Superior temporal gyrus (tissue), 1 donor: ENCODE results near the gene PRSS48.
"Not testable (repeated sequence)": the region's sequence is repeated elsewhere in the genome, so short reads cannot be mapped to it uniquely, and the experiment has no call there.

Source experiments
- DNase-seq: peaks from one replicate; pipeline ENCODE4 v3.0.0-alpha.2; 2016; ENCODE audit errors: extremely low spot score

PRSS48 gene

DNA sequence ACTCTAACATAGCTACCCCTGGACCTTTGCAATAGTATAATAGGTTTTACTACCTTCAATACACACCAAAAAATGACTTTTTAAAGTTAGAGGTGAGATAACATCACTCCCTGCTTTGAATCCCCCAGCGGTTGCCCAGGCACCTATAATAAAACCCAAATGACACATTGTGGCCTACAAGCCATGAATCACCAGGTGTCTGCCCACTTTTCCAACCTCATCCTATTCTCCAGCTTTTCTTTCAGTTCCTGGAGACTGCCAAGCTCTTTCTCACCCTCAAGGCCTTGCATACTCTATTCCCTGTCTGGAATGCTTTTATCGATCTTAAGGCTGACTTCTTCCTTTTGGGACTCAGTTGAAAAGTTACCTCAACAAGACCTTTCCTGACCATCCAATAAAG, 16.4 kb upstream of the PRSS48 start:
- no peak for DNase-seq

- DNase-seq, result no peak
These were observed 13.5 kb upstream of the PRSS48 start for GRCh38 chr4:151263455-151263854.

- DNase-seq, result no peak
These were observed 10.5 kb upstream of the PRSS48 start for GRCh38 chr4:151266497-151266896.

- DNase-seq, result no peak
These were observed 9.9 kb upstream of the PRSS48 start for GRCh38 chr4:151267104-151267503.

- DNase-seq, result no peak
These were observed 9.0 kb upstream of the PRSS48 start for GRCh38 chr4:151267822-151268535.

GRCh38 chr4:151268905-151269304, 8.1 kb upstream of the PRSS48 start:
- not testable (repeated sequence) for DNase-seq

DNA sequence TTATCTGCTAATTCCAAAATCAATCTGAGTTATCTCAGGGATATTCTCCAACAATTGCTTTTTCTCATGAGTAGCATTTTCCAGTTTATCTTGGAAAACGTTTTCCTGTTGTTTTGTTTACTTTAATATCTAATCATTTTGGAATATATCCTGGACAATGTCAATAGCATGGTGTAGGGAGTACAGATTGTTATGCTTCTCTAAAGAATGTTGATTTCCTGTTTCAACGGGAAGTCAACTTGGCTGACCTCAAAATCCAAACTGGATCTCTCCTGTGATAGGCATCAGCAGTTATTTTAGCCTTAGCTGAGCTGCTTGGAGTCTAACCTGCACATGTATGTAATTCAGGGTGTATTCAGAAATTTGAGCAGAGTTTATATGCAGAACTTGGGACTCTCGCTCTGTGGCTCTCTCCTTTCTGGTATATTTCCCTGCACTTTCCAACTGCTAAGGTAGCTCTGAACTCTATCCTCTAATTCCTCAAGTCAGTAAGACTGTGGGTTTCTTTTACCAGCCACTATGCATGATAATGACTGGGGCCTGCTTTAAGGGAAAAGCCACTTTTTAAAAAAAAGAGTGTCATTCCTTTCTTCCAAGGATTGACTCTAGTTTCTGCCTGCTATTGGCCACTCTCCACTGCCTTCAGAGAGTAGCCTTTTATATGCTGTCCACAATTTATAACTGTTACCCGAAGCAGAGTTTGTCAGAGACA, 7.7 kb downstream of the PRSS48 start:
- no peak for DNase-seq

- DNase-seq, result no peak
These were observed 10.4 kb downstream of the PRSS48 start for GRCh38 chr4:151287409-151287808.

DNA sequence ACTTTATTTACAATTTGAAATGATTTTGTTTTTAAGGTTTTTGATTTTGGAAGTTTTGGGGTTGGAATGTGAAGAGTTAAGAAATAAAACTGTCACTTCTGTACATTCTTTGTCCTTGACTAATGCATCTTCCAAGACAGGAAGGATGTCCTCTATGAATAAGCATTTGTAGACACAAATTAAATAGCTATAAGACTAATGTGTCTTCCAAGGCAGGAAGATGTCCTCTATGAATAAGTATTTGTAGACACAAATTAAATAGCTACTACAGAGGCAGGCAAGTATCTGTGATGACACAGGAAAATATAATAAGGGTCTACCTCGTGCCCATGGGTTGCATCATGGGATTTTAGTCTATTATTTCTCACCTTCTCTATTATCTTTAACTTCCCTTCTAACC, 14.5 kb downstream of the PRSS48 start:
- DNase-seq, result no peak

DNA sequence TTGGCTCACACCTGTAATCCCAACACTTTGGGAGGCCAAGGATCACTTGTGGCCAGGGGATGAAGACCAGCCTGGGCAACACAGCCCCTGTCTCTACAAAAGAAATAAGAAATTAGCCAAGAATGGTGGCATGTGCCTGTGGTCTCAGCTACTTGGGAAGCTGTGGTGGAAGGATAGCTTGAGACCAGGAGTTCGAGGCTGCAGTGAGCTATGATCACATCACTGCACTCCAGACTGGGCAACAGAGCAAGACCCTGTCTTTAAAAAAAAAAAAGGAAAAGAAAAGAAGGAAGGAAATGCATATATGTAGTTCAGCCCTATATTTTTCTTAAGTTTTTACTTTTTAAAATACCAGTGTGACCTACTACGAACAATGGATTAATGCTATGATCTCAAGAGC, 15.1 kb downstream of the PRSS48 start:
- DNase-seq, result no peak

GRCh38 chr4:151294833-151295496, 18.0 kb downstream of the PRSS48 start:
- DNase-seq, result peak; percentile 12

- DNase-seq, result peak; percentile 7
These were observed 19.3 kb downstream of the PRSS48 start for GRCh38 chr4:151296227-151296626.

DNA sequence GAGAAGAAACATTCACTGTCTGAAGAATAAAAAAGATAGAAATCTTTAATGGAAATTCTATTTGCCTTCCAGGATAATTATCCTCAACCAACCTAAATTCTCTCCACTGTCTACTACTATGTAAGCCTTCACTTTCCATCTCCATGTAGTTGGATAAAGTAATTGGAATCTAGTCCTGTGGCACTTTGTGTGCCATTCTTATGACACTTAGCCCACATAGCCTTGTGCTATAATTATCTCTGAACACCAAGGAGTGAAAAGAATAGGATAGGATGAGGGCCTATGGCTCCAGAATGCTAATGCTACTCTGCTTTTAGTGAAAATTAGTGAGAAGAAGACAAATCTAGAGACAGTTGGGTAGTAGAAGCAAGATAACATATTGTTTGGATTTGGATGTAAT, 20.2 kb downstream of the PRSS48 start:
- peak; percentile 24 for DNase-seq

DNA sequence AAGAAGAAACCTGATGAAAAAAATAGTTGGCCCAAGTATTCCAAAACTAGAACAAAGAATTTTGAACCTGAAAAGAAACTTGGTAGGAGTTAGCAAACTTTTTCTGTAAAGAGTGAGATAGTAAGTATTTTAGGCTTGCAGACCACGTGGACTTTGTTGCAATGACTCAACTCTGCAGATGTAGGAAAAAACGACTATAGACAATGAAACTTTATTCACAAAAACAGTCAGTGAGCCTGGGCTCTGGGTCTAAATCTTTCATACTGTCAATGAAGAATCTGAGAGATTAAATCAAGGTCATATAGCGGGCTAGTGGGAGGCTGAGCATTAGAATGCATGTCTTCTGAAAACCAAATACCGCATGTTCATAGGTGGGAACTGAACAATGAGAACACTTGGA, 25.5 kb downstream of the PRSS48 start:
- peak; percentile 58 for DNase-seq

GRCh38 chr4:151304226-151304625, 27.3 kb downstream of the PRSS48 start:
- no peak for DNase-seq

DNA sequence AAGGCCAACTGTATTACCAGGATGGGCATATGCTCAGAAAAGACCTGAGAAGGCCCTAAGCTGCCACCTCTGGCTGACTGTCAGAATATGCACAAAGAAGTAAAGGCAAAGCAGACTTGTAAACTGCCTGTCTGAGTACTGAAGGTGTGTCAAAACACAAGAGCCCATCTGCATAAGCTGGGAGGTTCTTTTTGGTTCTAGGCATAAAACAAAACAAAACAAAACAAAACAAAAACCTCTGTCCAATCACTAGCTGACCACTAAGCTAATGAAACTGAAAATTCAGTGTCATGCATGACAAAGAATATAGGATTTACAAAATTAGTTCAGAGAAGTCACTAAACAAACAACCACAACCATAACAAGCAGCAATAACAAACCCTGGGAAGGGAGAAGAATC, 27.8 kb downstream of the PRSS48 start:
- DNase-seq, result no peak

GRCh38 chr4:151310124-151310728, 33.3 kb downstream of the PRSS48 start:
- DNase-seq, result no peak

DNA sequence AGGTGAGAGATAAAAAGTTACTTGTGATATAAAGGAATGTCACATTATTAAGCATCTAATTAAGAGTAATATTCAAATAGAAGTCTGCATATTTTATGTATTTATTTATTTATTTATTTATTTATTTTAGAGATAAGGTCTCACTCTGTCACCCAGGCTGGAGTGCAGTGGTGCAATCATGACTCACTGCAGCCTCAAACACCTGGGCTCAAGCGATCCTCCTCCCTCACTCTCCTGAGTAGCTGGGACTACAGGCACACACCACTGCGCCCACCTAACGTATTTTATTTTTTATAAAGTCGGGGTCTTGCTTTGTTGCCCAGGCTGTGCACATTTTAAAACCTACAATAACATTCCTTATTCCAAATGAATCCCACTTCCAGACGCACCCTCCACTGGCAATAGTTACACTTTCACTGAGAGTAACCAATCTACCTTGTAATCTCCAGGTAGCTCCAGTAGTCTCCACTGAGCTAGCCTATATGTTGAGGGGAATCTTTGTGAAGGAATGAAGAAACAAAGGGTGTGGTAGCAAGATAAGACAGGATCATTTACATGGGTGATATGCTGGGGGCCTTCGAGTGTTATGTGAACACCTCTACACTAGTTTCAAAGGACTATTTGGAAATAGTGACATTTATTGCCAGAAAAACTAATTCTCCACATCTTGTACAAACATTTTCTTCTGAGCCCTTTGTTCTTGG, 36.5 kb downstream of the PRSS48 start:
- DNase-seq, result no peak

GRCh38 chr4:151314010-151314355, 37.0 kb downstream of the PRSS48 start:
- no peak for DNase-seq

GRCh38 chr4:151314479-151314878, 37.5 kb downstream of the PRSS48 start:
- no peak for DNase-seq

DNA sequence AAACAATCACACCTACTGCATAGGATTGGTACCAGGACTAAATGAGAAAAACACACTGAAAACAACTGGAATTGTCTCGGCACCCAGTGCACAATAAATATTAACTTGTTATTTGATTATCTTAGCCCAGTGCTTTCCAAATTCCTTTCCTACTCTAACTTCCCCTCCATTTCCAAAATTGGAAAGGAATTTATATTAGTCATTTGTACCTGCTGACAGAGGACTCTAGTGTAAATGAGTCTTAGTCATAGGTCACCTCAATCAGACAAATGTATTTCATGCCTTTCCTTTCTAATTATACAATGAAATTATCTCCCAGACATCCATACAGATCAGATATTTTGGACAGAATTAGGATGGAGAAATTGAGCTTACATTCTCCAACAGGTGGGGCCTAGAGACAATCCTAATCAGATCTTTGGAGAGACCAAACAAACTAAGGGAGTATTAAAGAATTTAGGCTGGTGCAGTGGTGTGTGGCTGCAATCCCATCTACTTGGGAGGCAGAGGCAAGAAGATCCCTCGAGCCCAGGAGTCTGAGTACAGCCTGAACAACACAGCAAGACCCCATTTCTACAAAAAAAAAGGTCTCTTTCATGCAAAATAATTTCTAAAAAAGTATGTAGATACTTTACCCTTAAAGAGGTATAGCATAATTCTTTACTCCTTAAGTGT, 38.4 kb downstream of the PRSS48 start:
- no peak for DNase-seq
